GM23338 (cell line): ENCODE data around the gene CMBL. TPM values are rescaled to one million over a fixed set of nuclear protein-coding genes. Genes with fewer than 3 reads are reported as not detected.

Experiments
- ATAC-seq: fragments of 200-7000 bp; cut with Tn5 transposase; 3 replicates; pipeline ENCODE4 v1.9.1; 2020
- DNase-seq: peaks from one replicate; pipeline ENCODE4 v3.0.0-alpha.2; 2015; ENCODE audit warnings: low spot score
- H2AFZ ChIP-seq: fragments of 200-600 bp; sonication (generic); 2 replicates; pipeline ENCODE4 v1.8.0; 2016; ENCODE audit warnings: antibody characterized with exemption, mild to moderate bottlenecking, moderate library complexity
- H3F3A ChIP-seq: fragments of 200-600 bp; sonication (generic); replicated peaks from 2 replicates; pipeline ENCODE4 v1.8.0; 2017; ENCODE audit warnings: antibody characterized with exemption, mixed run types, low read depth
- H3K27ac ChIP-seq: fragments of 200-600 bp; sonication (generic); 2 replicates; pipeline ENCODE4 v1.6.1; 2016; ENCODE audit warnings: low read depth
- H3K27me3 ChIP-seq: fragments of 200-600 bp; sonication (generic); 2 replicates; pipeline ENCODE4 v1.8.0; 2016; ENCODE audit warnings: mild to moderate bottlenecking, mixed run types, moderate library complexity; ENCODE audit not compliant: insufficient read depth
- H3K36me3 ChIP-seq: fragments of 200-600 bp; sonication (generic); 2 replicates; pipeline ENCODE4 v1.8.0; 2016; ENCODE audit warnings: mild to moderate bottlenecking; ENCODE audit not compliant: insufficient read depth
- H3K4me1 ChIP-seq: fragments of 200-600 bp; sonication (generic); 2 replicates; pipeline ENCODE4 v1.8.0; 2016; ENCODE audit warnings: mild to moderate bottlenecking, moderate library complexity; ENCODE audit not compliant: insufficient read depth
- H3K4me2 ChIP-seq: fragments of 200-600 bp; sonication (generic); 2 replicates; pipeline ENCODE4 v1.7.1; 2017; ENCODE audit warnings: mixed run types
- H3K4me3 ChIP-seq: fragments of 200-600 bp; sonication (generic); 2 replicates; pipeline ENCODE4 v1.6.1; 2016; ENCODE audit warnings: mixed run types
- H3K79me2 ChIP-seq: fragments of 200-600 bp; sonication (generic); replicated peaks from 2 replicates; pipeline ENCODE4 v1.8.0; 2017; ENCODE audit warnings: mild to moderate bottlenecking; ENCODE audit not compliant: insufficient read depth
- H3K9me2 ChIP-seq: fragments of 200-600 bp; sonication (generic); 2 replicates; pipeline ENCODE4 v1.8.0; 2017; ENCODE audit not compliant: insufficient read depth
- H4K20me1 ChIP-seq: fragments of 200-600 bp; sonication (generic); replicated peaks from 2 replicates; pipeline ENCODE4 v1.8.0; 2017; ENCODE audit warnings: mild to moderate bottlenecking; ENCODE audit not compliant: insufficient read depth
- H3K27ac Mint-ChIP-seq: 2 replicates; pipeline ENCODE4 v1.8.0; 2020; ENCODE audit warnings: inconsistent platforms, mild to moderate bottlenecking, moderate library complexity, mixed read lengths
- H3K27me3 Mint-ChIP-seq: 3 replicates; pipeline ENCODE4 v1.8.0; 2022; ENCODE audit warnings: low read depth, mild to moderate bottlenecking, moderate library complexity, mixed read lengths, inconsistent platforms; ENCODE audit not compliant: insufficient read depth, poor library complexity
- H3K36me3 Mint-ChIP-seq: 3 replicates; pipeline ENCODE4 v1.8.0; 2021; ENCODE audit warnings: low read depth, mild to moderate bottlenecking, inconsistent platforms, moderate library complexity, mixed read lengths
- H3K4me1 Mint-ChIP-seq: 3 replicates; pipeline ENCODE4 v1.8.0; 2020; ENCODE audit warnings: mild to moderate bottlenecking, inconsistent platforms, mixed read lengths
- H3K4me3 Mint-ChIP-seq: 3 replicates; pipeline ENCODE4 v1.8.0; 2021; ENCODE audit warnings: moderate library complexity, mild to moderate bottlenecking, inconsistent platforms, mixed read lengths
- H3K9me3 Mint-ChIP-seq: 3 replicates; pipeline ENCODE4 v1.8.0; 2020; ENCODE audit warnings: moderate library complexity, mild to moderate bottlenecking, inconsistent platforms, mixed read lengths
- CREB1 ChIP-seq: fragments of 250-450 bp; sonication (Bioruptor Pico); IDR thresholded peaks from 2 replicates; pipeline ENCODE4 v1.5.0; 2020; ENCODE audit warnings: low read depth, mild to moderate bottlenecking, moderate library complexity
- CTCF ChIP-seq, 2 experiments: fragments of 200-600 bp in 1 of 2; sonication (generic) in 1 of 2; conservative IDR thresholded peaks; 2 replicates each; pipeline versions ENCODE4 v1.5.1 to v1.6.1; 2016 to 2017; ENCODE audit warnings: antibody characterized with exemption in 2 of 2, low read depth in 2 of 2, mild to moderate bottlenecking in 2 of 2, moderate library complexity in 1 of 2
- ETS1 ChIP-seq: IDR thresholded peaks from 2 replicates; pipeline ENCODE4 v1.6.1; 2016; ENCODE audit warnings: antibody characterized with exemption
- EZH2 ChIP-seq: fragments of 200-600 bp; sonication (generic); IDR thresholded peaks from one replicate; pipeline ENCODE4 v1.8.0; 2017; ENCODE audit warnings: antibody characterized with exemption, mild to moderate bottlenecking, low read depth; ENCODE audit not compliant: unreplicated experiment
- EZH2phosphoT487 ChIP-seq: fragments of 200-600 bp; sonication (generic); IDR thresholded peaks from one replicate; pipeline ENCODE4 v1.8.1; 2018; ENCODE audit warnings: antibody characterized with exemption; ENCODE audit not compliant: unreplicated experiment
- JUNB ChIP-seq: IDR thresholded peaks from one replicate; pipeline ENCODE4 v1.6.1; 2016; ENCODE audit warnings: antibody characterized with exemption; ENCODE audit not compliant: unreplicated experiment
- POLR2AphosphoS5 ChIP-seq: IDR thresholded peaks from 2 replicates; pipeline ENCODE4 v1.6.1; 2016; ENCODE audit warnings: antibody characterized with exemption, low read depth
- REST ChIP-seq: IDR thresholded peaks from one replicate; pipeline ENCODE4 v1.6.1; 2018; ENCODE audit warnings: antibody characterized with exemption; ENCODE audit not compliant: unreplicated experiment
- STAT1 ChIP-seq: IDR thresholded peaks from one replicate; pipeline ENCODE4 v1.6.1; 2016; ENCODE audit warnings: antibody characterized with exemption; ENCODE audit not compliant: unreplicated experiment
- ZNF114 ChIP-seq: fragments of 250-450 bp; sonication (Bioruptor Pico); IDR thresholded peaks from 2 replicates; pipeline ENCODE4 v1.5.0; 2020; ENCODE audit warnings: mild to moderate bottlenecking, moderate library complexity
- ZNF331 ChIP-seq: fragments of 250-450 bp; sonication (Bioruptor Pico); IDR thresholded peaks from 2 replicates; pipeline ENCODE4 v1.5.0; 2020; ENCODE audit warnings: low read depth, mild to moderate bottlenecking, moderate library complexity
- ZNF462 ChIP-seq: fragments of 250-450 bp; sonication (Bioruptor Pico); IDR thresholded peaks from 2 replicates; pipeline ENCODE4 v1.5.0; 2020; ENCODE audit warnings: mild to moderate bottlenecking, moderate library complexity
- polyA plus RNA-seq: library from polyadenylated mRNA; unstranded; fragments of >200 nt; fragmentation: Nextera tagmentation; extraction: Ambion mirVana; gene quantifications from 2 replicates; pipeline ENCODE4 v1.2.1, GENCODE V29; 2016
- total RNA-seq: library from RNA; depleted of rRNA; stranded (reverse); fragments of >200 nt; shearing (Covaris generic); gene quantifications from 2 replicates; pipeline ENCODE4 v1.2.3, GENCODE V29; 2014

The CMBL gene
- total and polyA plus RNA-seq, 2 experiments from 2014 or later: 13.2 to 24.1 TPM

- TF ChIP-seq EZH2phosphoT487: no peak
Observed at GRCh38 chr5:10339958-10340357, 32.3 kb upstream of the CMBL start (continued).

GRCh38 chr5:10339058-10339811, 31.5 kb upstream of the CMBL start:
- peak overlapping the region; percentile 67 for H3K4me2 ChIP-seq
- Mint-ChIP-seq H3K36me3 (no peaks in the 10 kb centered on the region; the same call in 2 of the 3 replicates), H3K4me3 (no peak overlapping the region; the same call in 2 of the 3 replicates), H3K27ac (peak overlapping the region; percentile 6; the same call in 1 of the 2 replicates), H3K27me3 (peaks cover 16% of the 10 kb centered on the region), H3K9me3 (no peaks in the 10 kb centered on the region), H3K4me1 (peaks cover 17% of the 10 kb centered on the region)
- peak overlapping the region; percentile 97 for H2AFZ ChIP-seq
- H3K27me3 ChIP-seq: peaks cover 15% of the 10 kb centered on the region
- H3K27ac ChIP-seq: no peak overlapping the region
- no peak overlapping the region for H3K4me3 ChIP-seq
- no peaks in the 10 kb centered on the region for H3K9me2 ChIP-seq
- no peaks in the 10 kb centered on the region for H3K36me3 ChIP-seq
- no peaks in the 10 kb centered on the region; the same call in none of the 2 replicates for H4K20me1 ChIP-seq
- peak; percentile 75 for DNase-seq
- peaks cover 11% of the 10 kb centered on the region for H3K4me1 ChIP-seq
- peak; percentile 90 for ATAC-seq
- 0 out of 2 replicates have a peak, but pooled peaks cover 7% of the 10 kb centered on the region for H3F3A ChIP-seq
- no peaks in the 10 kb centered on the region for H3K79me2 ChIP-seq
- TF ChIP-seq ZNF462 (CRISPR knock-in tag) (no peak), CTCF (conservative IDR thresholded peaks at IDR 0.05; ENCODE audit: low read depth in 2 of 2) (no peak), REST (no peak), STAT1 (no peak), ZNF331 (CRISPR knock-in tag) (no peak), EZH2phosphoT487 (no peak), CREB1 (CRISPR knock-in tag) (no peak), EZH2 (no peak), ETS1 (no peak), POLR2AphosphoS5 (no peak), ZNF114 (CRISPR knock-in tag) (no peak), JUNB (no peak)
